IPS DF 4.7 (cell line): Measurements from ENCODE around the gene CDK6.

Experiments used
- DNase-seq: peaks from one replicate; pipeline ENCODE4 v3.0.0-alpha.2; 2013; ENCODE audit warnings: low spot score; ENCODE audit errors: extremely low read depth

The CDK6 gene

DNA sequence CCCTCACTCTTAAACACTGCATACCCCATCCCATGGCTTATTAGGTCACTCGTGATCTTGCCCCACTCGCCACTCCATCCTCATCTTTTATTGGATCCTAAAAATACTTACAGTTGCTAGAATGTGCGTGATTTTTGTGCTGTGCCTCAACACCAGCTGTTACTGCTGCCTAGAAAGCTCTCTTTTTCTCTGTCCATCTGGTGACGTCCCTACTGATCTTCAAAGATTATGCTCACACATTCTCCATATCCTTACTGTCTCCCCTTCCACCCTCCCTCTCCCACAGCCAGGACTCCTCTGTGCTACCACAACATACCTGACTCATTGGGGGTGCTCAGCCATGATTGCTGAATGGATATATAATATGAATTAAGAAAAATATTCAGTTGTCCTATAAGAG, 42.0 kb downstream of the CDK6 start:
- DNase-seq, result no peak

DNA sequence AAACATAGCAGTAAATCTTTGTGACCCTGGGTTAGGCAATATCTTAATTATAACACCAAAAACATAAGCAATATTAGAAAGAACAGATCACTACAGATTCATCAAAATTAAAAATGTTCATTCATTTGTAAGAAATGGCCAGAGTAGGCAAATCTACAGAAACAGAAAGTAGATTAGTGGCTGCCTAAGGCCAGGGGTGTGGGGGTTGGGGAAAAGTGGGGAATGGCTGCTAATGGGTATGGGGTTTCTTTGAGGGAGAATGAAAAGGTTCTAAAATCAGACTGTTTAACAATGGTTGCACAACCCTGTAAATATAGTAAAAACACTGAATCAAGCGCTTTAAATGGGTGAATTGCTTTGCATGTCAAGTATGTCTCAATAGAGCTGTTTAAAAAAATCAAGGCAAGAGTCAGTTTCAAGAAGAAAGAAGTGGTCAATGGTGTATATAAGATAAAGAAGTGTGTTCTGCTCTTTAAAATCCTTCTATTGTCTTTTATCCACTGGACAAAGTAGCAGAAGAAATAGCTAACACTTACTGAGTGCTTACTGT, 42.6 kb downstream of the CDK6 start:
- no peak for DNase-seq

DNA sequence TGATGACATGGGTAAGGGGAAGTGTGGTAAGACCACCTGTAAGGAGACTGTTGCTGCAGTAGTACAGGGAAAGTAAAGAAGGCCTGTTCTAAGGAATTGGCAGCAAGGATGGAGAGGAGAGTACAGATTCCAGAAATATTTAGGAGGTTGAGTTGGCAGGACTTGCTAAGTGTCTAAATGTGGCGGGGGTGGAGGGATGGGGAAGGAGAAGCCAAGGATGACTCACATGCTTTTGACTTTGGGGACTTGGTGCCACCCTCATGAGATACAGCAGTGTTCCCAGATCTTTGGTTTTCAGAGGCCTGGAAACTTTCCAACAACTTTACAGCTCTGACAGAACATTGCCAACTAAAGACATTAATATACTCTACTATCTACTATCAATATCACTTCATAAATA, 45.4 kb downstream of the CDK6 start:
- no peak for DNase-seq

DNA sequence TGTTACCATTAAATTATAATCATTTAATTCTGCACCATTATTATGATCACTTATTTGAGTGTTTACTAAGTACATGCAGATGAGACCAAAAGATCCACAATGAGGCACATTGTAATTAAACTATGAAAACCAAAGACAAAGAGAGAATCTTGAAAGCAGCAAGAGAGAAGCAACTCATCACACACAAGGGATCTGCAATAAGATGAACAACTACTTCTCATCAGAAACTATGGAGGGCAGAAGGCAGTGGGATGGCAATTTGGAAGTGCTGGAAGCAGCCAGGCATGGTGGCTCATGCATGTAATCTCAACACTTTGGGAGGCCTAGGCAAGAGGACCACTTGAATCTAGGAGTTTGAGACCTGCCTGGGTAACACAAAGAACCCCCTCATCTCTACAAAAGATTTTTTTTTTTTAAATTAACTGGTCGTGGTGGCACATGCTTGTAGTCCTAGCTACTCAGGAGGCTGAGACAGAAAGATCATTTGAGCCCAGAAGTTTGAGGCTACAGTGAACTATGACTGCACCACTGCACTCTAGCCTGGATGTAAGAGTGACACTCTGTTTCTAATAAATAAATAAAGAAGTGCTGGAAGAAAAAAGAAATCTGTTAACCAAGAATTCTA, 47.7 kb downstream of the CDK6 start:
- DNase-seq, result no peak

DNA sequence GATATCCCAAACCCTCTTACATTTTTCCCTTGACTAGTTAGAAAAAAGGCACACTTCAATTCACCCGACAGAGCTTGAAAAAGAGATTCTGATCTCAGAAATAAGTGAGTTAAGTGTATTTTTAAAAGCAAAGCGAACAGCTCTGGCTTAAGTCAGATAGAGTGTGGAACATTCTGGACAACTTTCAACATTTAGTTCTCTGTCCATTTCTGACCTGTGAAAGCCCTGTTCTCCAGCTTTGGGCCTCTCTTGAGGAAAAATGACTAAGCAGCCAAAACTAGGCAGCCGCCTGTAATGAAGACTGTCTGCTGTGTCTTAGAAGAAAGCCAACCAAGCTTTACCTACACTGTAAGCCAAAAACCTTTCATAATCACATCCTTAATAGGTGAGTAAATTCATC, 50.5 kb downstream of the CDK6 start:
- DNase-seq, result no peak

DNA sequence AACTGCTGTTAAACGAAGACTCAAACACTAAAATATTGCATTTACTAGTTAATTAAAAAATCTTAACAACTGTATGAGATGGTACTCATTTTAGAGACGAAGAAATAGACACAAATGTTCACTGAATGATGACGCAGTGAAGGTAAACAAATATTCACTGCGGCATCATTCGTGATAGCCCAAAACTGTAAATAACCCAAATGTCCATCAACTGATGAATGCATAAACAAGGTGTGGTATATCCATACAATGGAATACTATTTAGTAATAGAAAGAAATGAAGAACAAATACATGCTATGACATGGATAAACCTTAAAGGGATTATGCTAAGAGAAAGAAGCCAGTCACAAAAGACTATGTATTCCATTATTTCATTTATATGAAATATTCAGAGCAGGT, 51.4 kb downstream of the CDK6 start:
- no peak for DNase-seq

DNA sequence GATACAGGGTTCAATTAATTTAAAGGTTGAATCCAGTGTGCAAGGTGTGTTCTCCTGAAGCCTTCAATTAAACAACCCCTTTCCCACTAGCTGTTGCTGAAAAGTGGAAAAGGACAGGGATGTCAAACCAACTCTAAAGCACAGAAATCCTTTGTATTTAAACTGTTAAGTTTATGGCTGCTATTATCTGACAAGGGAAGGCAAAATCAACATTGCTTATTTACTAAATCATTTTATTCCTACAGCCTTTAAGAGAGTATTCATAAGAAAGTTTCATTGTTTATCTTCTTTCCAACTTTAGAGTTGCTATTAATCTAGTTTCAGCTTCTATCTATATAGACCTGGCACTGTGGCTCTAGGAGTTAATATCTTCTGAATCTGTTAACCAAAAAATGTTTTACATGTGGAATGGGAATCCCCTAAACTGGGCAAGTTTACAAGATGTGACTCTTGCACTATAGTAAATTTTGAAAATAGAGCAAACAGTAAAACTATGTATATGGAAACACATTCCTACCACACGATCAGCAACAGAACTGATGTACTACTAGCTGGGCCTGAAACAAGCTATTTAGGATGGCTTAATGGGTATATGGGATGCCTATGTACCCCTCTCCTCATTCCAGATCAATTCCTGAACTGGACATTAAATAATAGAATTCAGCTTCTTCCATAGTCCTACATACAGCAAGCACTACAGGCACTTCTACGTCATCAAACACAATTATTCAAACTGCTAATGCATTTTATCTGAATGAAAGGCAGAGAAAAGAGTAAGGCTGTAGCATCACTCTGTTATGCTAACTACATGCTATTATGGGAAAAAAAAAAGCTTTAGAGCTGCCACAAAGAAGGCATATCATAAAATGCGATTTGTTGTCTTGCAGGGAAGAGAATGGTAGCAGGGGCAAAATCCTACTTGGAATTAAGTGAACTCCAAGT, 52.8 kb downstream of the CDK6 start:
- DNase-seq, result no peak

DNA sequence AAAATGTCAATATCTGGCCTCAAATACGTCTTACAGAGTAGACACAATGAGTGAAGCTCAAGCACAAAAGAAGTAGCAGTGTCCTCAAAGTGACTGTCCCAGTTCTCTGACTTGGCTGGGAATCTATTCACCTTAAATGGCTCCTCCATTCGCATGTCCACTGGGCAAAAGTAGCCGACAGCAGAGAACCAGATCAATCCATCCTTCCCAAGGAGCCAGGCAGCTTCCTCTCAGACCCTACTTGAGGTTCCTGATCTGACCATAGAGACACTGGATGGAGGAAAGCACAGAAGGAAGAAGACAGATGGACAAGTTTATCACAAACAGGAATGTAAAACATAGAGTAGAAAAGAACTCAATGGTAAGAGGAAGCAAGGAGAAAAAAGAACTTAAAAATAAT, 53.5 kb downstream of the CDK6 start:
- no peak for DNase-seq

DNA sequence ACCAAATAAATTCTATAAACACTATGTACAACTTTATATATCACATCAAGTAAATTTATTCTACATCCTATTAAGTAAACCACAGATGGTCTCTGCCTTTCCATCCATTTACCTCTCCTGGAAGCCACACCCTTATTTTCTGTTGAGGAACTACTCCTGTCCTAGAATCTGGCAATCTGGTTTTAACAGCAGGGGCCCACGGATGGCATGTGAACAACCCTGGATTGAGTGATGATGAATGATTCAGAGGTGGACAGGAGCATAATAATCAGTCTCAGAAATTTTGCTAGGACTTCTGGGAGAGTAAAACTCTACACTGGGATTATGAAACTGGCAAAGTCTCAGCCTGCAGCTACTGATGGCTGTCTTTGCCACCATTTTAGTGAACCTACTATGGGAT, 54.1 kb downstream of the CDK6 start:
- DNase-seq, result no peak

DNA sequence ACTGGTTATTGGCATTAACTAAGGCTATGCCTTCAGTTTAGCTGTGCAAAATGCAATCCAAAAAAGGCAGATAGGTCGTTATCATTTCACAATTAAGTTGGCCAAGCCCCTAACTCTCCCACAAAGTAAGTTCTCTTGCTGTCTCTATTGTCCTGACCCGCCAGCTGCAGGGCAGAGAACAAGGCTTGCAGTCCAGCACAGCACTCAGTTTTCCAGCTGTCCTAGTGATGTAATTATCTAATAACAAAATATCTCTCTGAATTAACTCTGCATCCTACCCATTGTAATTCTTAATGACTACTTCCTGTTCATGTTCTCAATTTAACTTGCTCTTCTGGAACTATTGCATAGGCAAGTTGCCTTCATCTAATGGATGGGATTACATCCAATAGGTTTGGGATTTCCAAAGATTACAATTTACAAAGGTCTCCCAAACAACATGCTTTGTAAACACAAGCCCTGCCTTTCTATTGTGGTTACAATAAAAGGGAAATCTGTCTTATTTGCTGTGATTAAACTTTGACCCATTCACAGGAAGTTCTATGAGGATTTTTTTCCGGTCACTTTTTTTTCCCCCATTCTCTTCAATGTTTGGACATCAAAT, 55.2 kb downstream of the CDK6 start:
- no peak for DNase-seq

DNA sequence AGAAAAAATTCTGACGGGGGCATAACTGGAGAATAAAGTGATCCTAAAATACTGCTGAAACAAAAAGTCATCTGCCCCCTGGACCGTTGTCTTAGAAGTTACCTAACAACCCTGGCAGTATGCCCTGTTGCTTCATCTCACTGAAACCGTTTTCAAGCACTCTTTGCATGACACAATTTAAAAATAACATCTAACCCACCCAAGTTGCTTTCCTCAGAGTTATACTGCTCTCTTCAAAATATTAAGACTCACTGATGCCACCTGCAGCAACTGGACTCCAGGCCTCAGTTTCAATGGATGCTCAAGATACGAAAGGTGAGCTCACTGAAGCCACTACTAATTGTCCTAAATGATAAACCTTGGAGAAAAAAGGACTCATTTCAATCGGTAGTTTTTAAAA, 57.4 kb downstream of the CDK6 start:
- DNase-seq, result no peak

DNA sequence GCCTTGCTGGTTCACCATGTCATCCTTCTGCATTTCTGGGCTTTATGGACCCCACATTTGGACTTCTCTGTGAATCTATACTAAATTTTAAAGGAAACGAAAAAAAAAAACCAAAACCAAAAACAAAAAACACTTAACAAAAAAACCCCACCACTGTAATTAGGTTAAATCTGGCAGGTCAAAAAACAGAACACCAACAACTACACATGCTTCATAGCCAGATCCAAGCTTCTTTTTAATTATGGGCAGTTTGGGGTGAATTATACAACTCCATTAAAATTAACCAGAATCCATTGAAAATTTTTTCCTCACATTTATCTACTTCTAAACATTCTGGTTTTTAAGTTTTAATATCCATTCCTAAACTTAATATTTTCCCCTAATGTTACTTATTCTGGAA, 58.4 kb downstream of the CDK6 start:
- DNase-seq, result no peak

DNA sequence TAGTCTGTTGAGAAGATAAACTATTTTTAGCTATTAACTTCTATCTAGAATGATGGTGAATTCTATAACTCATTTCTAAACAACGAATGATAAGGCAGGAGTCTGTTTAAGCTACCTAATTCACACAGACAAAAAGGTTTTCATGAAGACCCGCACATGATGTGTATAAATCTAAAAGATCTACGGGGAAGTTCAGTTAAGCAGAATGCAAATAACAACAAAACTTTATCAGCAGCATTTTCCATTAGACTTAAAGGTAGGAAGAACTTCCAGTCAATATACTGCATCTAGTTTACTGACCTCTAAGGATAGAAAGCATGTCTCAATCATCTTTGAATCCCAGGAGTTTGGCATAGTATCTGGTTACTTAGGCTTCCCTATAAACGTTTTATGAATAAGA, 62.6 kb downstream of the CDK6 start:
- no peak for DNase-seq

DNA sequence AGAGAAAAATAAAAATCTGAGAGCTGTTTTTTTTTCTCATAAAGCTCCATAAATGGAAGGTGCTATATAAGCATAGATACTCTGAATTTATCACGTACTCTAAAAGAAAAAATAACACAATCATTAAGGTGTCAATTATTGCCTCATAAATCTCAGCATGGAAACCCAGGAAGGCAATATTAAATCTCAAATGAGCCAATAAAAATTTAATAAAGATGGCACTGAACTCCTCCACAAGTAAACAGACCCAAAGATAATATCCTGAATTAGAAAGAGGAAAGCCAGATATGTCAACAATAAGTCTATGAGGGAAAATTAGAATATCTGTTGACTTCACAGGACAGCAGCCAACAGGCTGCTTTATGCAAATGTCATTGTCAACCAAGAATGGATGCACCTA, 66.5 kb downstream of the CDK6 start:
- DNase-seq, result no peak

DNA sequence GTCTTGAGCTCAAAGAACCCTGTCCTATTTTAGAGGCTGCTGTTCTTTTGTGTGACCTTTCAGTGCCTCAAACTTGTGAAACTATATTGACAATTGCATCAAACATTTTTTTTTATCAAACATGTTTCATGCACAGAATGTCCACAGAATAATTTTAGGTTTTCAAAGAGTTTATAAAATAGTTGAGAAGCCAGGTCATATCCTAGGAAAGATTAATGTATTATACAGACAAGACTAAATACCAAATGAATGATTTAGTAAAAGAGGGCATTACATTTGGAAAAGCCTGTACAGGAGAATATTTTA, 67.0 kb downstream of the CDK6 start:
- DNase-seq, result no peak

DNA sequence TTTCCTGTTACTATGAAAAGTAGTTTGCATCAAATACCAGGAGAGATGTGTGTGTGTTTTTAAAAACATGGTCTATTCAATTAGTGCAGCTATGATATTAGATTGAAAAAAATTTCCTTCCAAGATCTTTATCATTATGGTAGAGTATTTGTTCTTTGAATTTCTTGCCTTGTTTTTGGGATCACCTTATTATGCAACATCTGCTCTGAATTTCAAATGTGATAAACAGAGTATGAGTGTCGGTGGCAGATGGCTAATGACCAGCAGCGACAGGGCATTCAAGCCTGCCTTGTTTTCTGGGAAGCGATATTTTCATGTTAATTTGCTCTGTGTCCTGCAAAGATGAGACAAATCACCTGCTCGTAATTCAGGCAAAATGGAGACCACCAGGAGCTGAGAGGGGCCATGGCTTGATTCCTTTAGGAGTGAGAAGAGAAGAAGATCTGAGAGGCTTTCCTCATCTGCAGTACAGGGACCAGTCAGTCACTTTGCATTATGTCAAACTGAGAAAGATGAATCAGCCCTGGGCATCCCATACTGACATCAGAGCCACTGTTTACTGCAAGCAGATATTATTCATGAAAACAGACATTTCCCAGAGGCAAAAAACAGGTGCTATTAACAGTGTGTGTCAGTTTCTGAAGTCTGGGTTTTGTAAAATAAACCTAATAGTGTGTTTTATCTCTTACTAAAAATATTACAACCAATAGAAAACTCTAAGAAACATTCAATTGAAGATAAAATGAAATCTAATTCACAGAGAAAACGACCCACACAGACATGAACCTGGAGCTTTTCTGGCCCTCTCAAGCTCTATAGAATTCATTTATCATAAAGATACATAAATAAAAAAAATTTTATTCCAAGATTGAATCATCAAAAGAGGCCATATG, 67.6 kb downstream of the CDK6 start:
- no peak for DNase-seq

DNA sequence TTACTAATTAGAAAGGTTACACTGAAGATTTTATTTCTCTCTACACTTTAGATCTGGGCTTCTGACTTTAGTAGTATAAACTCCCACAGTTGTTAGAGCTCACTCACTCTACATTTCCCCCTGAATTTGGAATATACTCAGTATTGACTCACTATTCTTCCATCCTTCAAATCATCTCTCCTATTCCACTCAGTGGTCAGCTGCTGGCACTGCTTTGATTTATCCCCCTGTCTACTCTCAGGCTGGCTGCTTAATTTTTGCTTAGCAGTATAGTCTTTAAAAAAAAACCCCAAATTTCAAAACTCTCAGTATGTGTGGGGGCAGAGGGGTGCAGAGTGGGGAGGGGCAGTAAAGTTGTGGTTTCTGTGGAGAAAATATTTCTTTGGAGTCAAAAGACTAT, 68.9 kb downstream of the CDK6 start:
- no peak for DNase-seq

DNA sequence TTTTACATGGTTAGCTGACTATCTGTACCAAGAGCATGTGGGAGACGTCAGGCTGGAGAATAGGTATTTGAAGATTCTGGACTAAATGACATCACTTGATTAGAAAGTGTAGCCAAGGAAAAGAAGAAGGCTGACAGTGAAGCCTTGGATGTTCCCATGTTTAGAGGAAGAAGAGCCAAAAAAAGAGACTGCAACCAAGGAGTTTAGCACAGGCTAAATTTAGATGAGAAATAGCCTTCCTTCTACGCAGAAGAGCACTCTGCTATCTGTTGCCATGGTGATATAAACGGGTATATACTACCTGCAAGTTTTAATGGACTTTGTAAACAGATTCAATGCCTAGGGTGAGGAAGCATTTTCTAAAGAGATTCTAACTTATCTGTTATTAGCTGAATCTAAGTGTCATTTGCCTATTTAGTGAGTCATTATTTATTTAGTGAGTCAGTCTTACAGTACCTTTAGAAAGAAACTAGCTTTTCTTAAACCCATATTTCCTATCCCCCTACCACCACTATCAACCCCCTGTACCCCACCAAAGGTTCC, 69.8 kb downstream of the CDK6 start:
- DNase-seq, result no peak

DNA sequence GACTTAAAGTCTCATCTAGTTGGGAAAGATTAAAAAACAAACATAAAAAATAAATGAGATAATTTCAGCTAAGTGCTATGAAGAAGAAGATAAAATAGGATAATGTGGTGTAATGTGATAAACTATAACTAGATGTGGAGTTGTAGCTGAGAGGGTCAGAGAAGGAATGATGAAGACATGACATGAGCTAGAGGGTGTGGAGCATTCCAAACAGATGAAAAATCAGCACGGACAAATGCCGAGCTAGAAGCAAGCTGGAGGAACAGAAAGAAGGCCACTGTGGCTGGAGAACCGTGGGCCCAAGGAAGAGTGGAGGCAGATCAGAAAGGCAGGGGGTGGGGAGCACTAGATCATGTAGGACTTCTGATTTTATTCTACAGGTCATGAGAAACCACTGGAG, 70.6 kb downstream of the CDK6 start:
- DNase-seq, result no peak

DNA sequence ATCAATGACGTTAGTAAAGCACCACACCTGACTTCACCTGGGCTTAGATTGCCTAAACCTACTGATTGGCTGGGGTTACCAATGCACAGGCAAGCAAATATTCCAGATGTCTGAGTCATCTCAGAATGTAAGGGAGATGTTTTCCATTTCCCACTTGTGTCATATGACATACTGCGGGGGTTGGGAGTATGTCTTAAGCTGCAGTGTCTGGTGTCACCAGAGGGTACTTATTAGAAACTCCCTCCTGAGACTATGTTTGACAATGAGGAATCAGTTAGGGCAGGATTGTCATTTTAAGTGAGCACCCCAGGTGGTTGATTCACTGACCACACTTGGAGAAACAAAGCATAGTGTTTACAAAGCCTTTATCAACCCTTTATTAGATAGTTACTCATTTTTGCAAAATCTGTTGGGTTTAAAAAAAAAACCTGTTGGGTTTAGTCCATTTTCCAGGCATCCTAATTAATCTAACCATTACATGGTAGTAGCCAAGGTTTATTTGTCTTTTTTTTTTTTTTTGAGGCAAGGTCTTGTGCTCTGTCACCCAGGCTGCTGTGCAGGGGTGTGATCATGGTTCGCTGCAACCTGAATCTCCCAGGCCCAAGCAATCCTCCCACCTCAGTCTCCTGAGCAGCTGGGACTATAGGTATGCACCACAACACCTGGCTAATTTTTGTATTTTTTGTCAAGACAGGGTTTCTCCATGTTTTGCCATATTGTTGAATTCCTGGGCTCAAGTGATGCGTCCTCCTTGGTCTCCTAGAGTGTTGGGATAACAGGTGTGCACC, 72.5 kb downstream of the CDK6 start:
- peak; percentile 94 for DNase-seq
